Fibroblast of skin of left quadriceps (primary cell): ENCODE results near the gene ZNF219.
"Not testable (repeated sequence)": the region's sequence is repeated elsewhere in the genome, so short reads cannot be mapped to it uniquely, and the experiment has no call there.

Source experiments
- DNase-seq, 2 experiments: peaks; one replicate each; pipeline ENCODE4 v3.0.0-alpha.2; 2013; ENCODE audit warnings: low read depth in 2 of 2

Gene ZNF219

DNA sequence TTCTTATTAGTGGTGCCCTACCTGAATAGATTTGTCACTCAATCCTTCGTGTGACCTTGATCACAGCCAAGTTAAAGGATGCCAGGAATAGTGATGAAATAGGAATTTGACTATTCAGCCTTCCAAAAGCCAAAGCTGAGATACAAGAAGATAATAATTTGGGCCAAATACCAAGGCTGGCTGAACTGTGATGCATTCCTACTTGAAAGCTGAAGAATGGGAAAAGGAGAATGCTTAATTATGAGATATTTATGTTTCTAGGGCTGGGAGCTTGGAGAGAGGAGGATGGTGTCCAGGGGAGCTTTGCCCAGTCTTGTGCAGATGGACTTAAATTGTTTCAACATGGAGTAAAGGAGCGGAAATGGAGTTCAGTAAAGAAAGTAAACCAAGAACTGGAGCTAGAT is 51.1 kb downstream of the ZNF219 start:
- DNase-seq: no peak

DNA sequence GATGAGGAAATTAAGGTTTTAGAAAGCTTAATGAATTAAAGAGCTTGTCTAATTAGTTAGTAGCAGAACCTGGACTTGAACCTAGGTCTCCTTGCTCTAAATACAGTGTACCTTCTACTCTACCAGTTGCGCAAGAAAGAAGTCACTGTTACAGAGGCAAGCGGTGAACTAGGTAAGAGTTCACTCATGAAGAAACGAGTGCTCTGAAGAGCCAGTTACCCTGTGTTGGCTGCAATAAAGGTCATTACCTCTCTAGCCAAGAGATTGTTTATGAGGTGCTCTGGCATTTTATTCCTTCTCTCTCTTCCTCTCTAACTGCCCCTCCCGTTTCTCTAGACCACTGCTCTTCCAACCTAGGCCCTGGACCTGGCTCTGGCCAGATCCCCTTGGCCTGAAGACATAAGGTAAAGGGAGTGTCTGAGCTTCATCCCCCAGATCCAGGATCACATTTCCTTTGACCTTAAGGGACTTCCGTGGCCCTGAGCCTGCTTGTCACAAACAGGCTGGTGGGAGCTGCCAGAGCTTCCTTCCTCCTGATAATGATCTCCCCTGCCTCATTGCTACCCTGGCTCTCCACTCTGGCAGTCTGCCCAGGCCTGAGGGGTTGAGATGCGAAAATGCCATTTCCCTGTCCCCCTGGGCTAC is 54.4 kb downstream of the ZNF219 start:
- DNase-seq: no peak

DNA sequence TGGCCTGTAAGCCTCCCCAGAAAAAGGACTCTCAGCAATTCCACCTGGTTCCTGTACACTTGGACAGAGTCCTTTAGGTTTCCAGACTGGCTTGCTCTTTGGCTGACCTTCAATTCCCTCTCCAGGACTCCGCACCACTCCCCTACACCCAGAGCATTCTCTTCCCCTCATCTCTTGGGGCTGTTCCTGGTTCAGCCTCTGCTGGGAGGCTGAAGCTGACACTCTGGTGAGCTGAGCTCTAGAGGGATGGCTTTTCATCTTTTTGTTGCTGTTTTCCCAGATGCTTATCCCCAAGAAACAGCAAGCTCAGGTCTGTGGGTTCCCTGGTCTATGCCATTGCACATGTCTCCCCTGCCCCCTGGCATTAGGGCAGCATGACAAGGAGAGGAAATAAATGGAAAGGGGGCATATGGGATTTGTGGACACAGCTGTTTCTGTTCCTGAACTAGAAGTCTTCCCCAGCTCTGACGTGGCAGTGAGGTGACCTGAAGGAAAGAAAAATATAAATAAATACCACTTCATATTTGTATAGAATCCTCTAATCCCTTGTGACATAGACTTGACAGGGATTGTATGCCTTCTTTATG is 55.0 kb downstream of the ZNF219 start:
- DNase-seq: no peak

DNA sequence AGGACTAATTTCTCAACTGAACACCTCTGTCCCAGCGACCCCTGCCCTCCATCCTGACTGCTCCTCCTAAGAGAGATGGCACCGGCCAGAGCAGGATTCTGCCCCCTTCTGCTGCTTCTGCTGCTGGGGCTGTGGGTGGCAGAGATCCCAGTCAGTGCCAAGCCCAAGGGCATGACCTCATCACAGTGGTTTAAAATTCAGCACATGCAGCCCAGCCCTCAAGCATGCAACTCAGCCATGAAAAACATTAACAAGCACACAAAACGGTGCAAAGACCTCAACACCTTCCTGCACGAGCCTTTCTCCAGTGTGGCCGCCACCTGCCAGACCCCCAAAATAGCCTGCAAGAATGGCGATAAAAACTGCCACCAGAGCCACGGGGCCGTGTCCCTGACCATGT is 55.5 kb downstream of the ZNF219 start:
- DNase-seq: no peak

DNA sequence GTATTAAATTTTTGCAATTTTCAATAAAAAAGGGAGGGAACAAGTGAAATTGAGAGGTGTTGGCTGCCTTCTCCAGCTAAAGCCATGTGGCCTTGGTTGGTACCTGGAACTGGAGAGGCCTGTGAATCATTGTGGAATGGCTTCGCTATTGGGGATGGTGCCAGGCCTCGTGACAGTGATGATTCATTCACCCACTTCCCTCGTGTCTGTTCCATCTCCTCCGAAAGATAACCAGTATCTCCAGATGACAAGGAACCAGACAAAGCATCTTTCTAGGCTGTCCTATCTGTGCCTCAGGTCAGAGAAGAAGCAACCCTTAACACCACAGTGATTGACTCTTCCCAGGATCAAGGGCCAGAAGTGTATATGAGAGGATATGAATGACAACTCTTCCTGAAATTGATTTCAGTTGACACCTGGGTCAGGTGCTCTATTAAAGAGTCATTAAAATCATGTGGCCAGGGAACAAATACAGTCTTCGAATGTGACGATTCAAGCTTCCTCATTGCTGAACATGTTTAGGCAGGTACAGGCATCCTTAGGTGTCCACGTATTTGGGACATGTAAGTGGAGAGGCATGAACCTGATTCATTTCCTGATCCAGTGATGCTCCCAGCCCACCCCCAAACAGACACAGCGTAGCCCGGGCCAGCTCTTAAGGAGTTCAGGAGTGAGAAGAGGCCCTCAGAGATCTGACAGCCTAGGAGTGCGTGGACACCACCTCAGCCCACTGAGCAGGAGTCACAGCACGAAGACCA is 56.6 kb downstream of the ZNF219 start, which contains the start of gene RNASE7:
Gene RNASE7, plus strand, starts transcription at position 687 of the 758 bp plus-strand sequence. CDS start 631 bp downstream, outside the sequence.
- DNase-seq: no peak

DNA sequence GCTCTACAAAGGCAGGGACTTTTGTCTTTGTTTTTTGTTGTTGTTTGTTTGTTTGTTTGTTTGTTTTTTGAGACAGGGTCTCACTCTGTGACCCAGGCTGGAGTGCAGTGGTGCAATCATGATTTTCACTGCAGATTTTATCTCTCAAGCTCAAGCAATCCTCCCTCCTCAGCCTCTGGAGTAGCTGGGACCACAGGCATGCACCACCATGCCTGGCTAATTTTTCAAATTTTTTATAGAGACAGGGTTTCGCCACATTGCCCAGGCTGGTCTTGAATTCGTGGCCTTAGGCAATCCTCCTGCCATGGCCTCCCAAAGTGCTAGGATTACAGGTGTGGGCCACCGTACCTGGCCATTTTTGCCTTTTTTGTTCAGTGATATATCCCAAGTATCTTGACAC is 57.5 kb downstream of the ZNF219 start:
- not testable (repeated sequence) for DNase-seq

DNA sequence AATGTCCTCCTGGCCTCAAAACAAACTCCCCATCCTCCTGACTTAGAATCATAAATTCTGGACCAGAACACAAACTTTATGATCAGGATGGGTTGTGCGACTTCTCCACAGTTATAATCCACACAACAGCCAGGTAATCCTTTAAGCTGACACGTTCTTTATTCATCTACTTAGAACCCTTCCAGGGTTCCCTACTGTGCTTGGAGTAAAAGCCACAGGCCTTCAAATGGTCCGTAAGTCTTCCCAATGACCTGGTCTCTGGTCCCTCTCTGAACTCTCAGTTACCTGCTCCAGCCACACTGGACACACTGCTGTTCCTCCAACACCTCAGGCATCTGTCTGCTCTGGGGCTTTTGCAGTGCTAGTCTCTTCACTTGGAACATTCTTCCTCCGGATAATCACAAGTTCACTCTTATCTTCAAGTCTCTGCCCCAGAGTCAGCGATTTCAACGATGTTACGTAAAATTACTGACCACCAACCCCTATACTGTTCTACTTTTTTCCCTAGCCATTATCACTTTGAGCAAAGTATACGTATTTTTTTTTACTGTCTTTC is 58.0 kb downstream of the ZNF219 start:
- DNase-seq: no peak
